ENCODE measurements around the gene P2RX6.
"Not testable (repeated sequence)": the region's sequence is repeated elsewhere in the genome, so short reads cannot be mapped to it uniquely, and the experiment has no call there.

P2RX6 gene

DNA sequence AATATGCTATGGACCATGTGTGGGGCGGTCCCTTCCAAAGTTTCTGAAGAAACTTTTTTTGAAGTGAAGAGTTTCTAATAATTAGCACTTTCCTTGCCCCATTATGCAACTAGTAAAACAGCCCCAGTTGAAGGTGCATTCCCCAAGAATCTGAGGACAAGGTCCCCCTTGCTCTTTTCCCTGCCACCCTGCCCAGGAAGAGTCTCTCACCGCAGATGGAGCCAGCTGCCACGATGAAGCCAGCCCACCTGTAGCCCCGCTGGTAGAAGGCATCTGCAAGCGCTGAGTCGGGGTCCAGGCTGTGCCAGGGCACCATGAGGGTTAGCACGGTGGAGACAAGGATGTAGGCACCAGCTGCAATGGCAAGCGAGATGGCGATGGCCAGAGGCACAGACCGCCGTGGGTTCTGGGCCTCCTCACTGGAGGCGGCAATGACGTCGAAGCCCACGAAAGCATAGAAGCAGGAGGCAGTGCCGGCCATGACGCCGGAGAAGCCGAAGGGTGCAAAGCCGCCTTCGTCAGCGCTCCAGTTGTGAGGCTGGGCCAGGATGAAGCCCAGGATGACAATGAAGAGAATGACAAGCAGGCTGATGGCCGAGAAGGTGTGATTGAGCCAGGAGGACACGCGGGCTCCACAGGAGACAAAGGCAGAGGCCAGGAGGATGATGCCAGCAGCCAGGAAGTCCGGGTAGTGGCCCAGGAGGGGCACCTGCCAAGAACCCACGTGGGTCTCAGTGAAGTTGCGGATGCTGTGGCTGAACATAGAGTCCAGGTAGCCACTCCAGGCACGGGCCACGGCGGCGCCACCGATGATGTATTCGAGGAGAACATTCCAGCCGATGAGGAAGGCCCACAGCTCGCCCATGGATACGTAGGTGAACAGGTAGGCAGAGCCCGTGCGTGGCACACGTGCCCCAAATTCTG is 15.9 kb downstream of the P2RX6 start:
- no peak for FAIRE-seq
- no peak for DNase-seq (ENCODE audit: insufficient read length, low spot score)

GRCh38 chr22:21031545-21032036 is 16.6 kb downstream of the P2RX6 start:
- DNase-seq (ENCODE audit: insufficient read length, low spot score) (no peak), FAIRE-seq (no peak)

DNA sequence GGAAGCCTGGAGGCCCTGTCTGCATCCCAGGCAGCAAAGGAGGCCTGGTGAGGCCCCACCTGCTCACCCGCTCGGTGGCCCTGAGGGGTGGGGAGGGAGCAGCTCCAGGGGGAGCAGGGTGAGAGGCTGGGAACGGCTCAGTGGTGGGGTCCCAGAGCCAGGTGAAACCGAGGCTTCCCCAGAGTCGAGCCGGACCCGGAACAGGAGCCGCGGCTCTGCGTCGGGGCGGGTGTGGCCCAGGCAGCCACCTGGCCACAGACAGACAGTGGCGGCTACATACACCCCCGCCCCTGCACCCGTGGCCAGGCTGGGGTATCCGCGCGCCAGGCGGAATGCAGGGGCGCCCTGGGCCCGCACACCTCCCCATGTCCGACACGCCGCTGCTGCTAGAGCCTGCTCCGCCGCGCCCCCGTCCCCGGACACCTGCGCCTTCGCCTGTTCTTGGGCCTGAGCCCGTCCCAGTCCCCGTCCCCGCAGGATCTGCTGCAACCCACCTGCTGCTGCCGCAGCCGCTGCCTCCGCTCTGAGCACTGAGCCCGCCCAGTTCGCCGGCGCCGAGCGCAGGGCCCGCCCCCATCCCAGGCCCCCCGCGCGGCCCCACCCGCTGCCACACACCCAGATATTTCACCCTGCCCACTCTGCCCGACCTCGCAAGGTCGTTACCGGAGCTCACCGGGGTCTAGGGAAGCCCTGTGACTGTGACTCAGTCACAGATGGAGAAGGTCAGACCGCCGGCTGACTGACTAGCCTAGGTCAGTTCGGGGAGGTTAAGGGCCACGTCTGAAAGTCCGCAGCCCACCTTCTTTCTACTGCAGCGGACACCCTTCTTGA is 17.3 kb downstream of the P2RX6 start, which contains the start of gene SLC7A4:
TSS of gene SLC7A4 (minus strand) at position 525 of the 831 bp plus-strand sequence. CDS start 749 bp downstream, outside the sequence.
- no peak for DNase-seq (ENCODE audit: insufficient read length, low spot score)
- FAIRE-seq: no peak

DNA sequence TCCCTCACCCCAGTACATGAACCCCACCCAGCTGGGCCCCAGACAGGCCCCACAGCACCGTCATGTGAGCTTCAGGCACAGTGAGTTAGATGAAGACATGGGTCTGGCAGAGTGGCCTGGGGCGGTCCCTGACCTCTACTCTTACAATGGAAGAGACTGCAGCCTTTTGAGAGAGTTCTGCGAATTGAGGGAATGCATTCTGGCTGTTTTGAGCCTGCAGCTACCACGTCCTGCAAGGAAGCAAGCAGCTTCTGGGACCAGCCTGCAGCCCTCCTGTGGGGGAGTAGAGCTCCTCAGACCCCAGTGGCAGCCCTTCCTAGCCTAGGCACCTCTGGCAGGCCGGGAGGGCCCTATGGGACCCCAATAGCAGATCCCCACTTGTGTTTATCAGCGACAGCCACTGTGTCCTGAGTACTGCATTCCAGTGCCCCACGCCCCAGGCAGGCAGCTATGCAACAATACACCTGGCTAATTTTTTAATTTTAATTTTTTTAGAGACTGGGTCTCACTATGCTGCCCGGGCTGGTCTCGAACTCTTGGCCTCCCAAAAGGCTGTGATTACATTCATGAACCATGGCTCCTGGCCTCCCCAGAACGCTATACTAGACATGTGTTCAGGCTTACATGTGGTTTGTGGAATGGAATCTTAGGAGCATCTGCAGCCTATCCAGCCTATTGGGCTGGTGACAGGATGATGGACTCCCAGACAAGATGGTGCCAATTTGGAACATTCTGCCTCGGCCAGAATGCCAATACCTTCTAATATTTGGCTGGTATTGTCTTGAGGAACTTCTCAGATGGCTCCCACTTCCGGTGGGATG is 18.1 kb downstream of the P2RX6 start:
- FAIRE-seq: no peak

DNA sequence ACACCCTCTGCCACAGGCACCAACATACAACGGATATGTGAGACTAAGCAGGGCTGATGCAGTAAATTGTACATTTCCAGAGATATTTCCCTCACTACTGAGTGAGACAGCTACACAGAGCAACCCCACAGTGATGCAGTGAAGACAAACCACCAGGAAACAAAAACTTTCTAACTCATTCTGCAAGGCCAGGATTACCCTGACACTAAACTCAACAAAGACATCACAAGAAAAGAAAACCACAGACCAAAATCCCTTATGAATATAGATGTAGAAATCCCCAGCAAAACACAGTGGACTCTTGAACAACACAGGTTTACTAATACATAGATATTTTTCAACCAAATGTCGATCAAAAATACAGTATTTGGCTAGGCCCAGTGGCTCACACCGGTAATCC is 18.9 kb downstream of the P2RX6 start:
- FAIRE-seq: no peak
- DNase-seq (ENCODE audit: insufficient read length, low spot score): no peak

More for the DNA sequence above, 18.1 kb downstream of the P2RX6 start:
- DNase-seq (ENCODE audit: insufficient read length, low spot score): no peak

DNA sequence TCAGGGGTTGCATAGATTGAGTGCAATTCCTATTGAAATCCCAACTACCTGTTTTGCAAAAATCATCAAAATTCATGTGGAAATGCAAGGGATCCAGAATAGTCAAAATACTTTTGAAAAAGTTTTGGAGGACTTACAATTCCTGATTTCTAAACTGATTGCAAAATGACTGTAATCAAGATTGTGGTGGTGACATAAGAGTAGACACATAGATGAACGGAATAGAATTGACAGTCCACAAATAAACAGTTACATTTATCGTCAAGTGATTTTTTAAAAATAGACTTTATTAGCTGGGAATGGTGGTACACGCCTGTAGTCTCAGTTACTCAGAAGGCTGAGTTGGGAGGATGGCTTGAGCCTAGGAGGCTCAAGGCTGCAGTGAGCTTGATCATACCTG is 20.0 kb downstream of the P2RX6 start:
- FAIRE-seq: no peak
- no peak for DNase-seq (ENCODE audit: insufficient read length, low spot score)

GRCh38 chr22:21038405-21038804 is 23.4 kb downstream of the P2RX6 start:
- FAIRE-seq (no peak), DNase-seq (ENCODE audit: insufficient read length, low spot score) (no peak)

GRCh38 chr22:21039158-21039557 is 24.2 kb downstream of the P2RX6 start:
- FAIRE-seq; DNase-seq (ENCODE audit: insufficient read length, low spot score): not testable (repeated sequence)

DNA sequence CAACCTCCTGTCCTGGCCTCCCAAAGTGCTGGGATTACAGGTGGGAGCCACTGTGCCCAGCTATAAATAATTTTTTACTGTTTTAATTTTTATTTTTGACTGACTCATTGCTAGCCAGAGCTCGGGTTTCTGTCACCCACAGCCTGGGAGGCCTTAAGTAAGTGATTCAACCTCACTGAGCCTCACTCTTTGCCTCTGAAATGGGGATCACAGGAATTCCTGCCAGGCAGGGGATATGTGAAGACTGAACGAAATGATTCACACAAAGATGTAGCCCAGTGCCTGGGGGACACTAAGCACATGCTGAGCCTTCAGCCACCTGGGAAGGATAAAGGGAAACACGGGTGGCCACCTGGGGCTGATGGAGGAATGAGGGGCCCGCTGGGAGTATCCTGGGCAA is 27.0 kb downstream of the P2RX6 start:
- no peak for FAIRE-seq
- DNase-seq (ENCODE audit: insufficient read length, low spot score): no peak

GRCh38 chr22:21042978-21043859 is 28.3 kb downstream of the P2RX6 start:
- DNase-seq (ENCODE audit: insufficient read length, low spot score): no peak
- no peak for FAIRE-seq

DNA sequence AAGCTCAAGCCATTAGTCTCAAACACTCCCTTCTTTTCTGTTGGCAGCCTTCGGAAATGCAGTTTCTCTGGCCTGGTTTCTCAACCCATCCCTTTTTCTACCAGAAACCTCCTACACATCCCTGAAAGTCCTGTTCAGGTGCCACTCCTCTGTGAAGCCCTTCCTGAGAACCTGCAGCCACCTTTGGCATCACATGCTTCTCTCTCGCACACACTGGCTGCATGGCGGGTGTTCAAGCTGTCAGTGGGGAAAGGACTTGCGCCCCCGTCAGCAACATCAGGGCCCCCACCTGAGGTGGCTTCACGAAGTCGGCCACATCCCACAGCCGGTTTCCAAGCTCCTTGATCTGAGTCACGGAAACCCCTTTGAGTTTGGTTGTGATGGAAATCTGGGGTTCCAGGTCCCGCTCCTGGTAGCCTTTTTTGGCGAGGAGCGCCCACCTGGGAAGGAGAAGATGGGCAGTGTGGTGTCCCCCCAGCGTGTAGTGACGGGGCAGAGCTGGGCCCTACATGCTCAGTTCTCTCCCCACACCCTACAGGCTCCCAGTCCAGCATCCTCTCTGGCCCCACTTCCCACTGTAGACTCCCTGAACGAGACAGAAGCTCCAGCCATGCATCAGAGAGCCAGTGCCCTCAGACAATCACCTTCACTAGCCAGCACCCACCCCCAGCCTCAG is 29.0 kb downstream of the P2RX6 start:
- no peak for FAIRE-seq
- no peak for DNase-seq (ENCODE audit: insufficient read length, low spot score)

- FAIRE-seq: peak; percentile 80
- no peak for DNase-seq (ENCODE audit: insufficient read length, low spot score)
Measured at GRCh38 chr22:21044931-21045584, 30.1 kb downstream of the P2RX6 start.

- DNase-seq (ENCODE audit: insufficient read length, low spot score) (peak; percentile 84), FAIRE-seq (peak; percentile 89)
Measured at GRCh38 chr22:21045585-21046294, 30.8 kb downstream of the P2RX6 start, which contains the start of gene LRRC74B. LRRC74B (plus strand) TSS chr22:21045946; CDS start chr22:21045987, 41 bp downstream.

DNA sequence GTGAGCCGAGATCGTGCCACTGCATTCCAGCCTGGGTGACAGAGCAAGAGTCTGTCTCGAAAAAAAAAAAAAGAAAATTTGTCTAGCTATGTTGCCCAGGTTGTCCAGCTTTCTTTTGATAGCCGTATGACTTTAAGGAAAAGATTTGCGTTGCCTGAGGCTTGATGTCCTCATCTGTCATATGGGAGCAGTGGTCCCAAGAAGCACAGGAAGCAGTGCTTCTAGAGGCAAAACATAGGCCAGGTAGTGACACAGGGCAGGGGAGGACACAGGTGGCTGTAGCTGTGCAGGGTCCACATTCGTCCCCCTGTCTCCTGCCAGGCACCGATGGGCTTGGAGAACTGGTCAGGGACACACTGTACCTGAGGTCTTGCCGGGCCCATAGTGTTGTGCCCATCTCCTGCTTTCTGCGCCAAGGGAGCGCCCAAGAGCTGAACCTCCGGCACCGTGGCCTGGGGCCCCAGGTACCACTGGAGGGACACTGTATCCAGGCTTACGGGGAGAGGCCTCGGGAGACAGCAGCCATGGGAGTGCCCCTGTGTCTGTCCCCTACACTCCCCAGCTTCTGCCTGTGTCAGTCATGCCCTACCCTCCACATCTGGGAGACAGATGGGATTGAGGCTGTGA is 32.2 kb downstream of the P2RX6 start:
- DNase-seq (ENCODE audit: insufficient read length, low spot score): no peak
- no peak for FAIRE-seq

GRCh38 chr22:21047730-21048129 is 32.8 kb downstream of the P2RX6 start:
- FAIRE-seq: no peak

GRCh38 chr22:21048448-21048847 is 33.5 kb downstream of the P2RX6 start:
- not testable (repeated sequence) for DNase-seq (ENCODE audit: insufficient read length, low spot score); FAIRE-seq

More at GRCh38 chr22:21047730-21048129, 32.8 kb downstream of the P2RX6 start:
- DNase-seq (ENCODE audit: insufficient read length, low spot score): no peak

GRCh38 chr22:21048965-21049364 is 34.0 kb downstream of the P2RX6 start:
- FAIRE-seq; DNase-seq (ENCODE audit: insufficient read length, low spot score): not testable (repeated sequence)

All from HTR-8/SVneo (cell line).